GM12864 (cell line): ENCODE data around the gene EPSTI1.

Experiments used
- DNase-seq: peaks from one replicate; pipeline ENCODE4 v3.0.0-alpha.2; 2011; ENCODE audit warnings: low read depth
- H3K4me3 ChIP-seq: 2 replicates; pipeline ENCODE4 v1.5.1; 2011; ENCODE audit warnings: mild to moderate bottlenecking, low read depth, low read length, control low read depth
- CTCF ChIP-seq: IDR thresholded peaks from 2 replicates; pipeline ENCODE4 v1.5.1; 2011; ENCODE audit warnings: low read depth, mild to moderate bottlenecking, moderate library complexity, low read length, control low read depth, inconsistent platforms; ENCODE audit errors: missing control alignments

Gene EPSTI1

GRCh38 chr13:42836930-42837690, 154.9 kb downstream of the EPSTI1 start:
- H3K4me3 ChIP-seq = no peak overlapping the region
- no peak for DNase-seq
- no peak for TF ChIP-seq CTCF
